SK-N-MC (cell line): ENCODE results near the gene TXNDC11.

Experiments
- DNase-seq: peaks from one replicate; pipeline ENCODE4 v3.0.0-alpha.2; 2011; ENCODE audit warnings: low read depth, low spot score
- H3K27ac ChIP-seq: fragments of 200-600 bp; sonication (generic); 2 replicates; pipeline ENCODE4 v1.5.1; 2016; ENCODE audit warnings: mixed run types
- H3K36me3 ChIP-seq: fragments of 200-600 bp; sonication (generic); 2 replicates; pipeline ENCODE4 v1.6.1; 2017; ENCODE audit warnings: antibody characterized with exemption, low read length, mixed read lengths; ENCODE audit not compliant: insufficient read depth
- H3K4me3 ChIP-seq: fragments of 200-600 bp; sonication (generic); 2 replicates; pipeline ENCODE4 v1.5.1; 2016
- H3K9ac ChIP-seq: fragments of 200-600 bp; sonication (generic); 2 replicates; pipeline ENCODE4 v1.8.0; 2017; ENCODE audit warnings: mixed run types, mixed read lengths; ENCODE audit not compliant: insufficient read length
- H3K9me3 ChIP-seq: fragments of 200-600 bp; sonication (generic); 2 replicates; pipeline ENCODE4 v1.6.1; 2017; ENCODE audit warnings: low read depth, mild to moderate bottlenecking, antibody characterized with exemption, low read length, moderate library complexity, mixed read lengths
- EZH2 ChIP-seq: fragments of 200-600 bp; sonication (generic); IDR thresholded peaks from one replicate; pipeline ENCODE4 v1.6.1; 2017; ENCODE audit warnings: antibody characterized with exemption
- FOXP2 ChIP-seq: optimal IDR thresholded peaks from 2 replicates; pipeline ENCODE3; 2011; ENCODE audit warnings: mild to moderate bottlenecking, moderate library complexity; ENCODE audit not compliant: insufficient read depth; ENCODE audit errors: extremely low read length, control extremely low read depth
- POLR2AphosphoS5 ChIP-seq: IDR thresholded peaks from 2 replicates; pipeline ENCODE4 v1.6.1; 2012; ENCODE audit warnings: mild to moderate bottlenecking, low read depth, low read length, borderline replicate concordance

The TXNDC11 gene

GRCh38 chr16:11639925-11640899, 102.4 kb downstream of the TXNDC11 start:
- DNase-seq = peak; percentile 51
- TF ChIP-seq POLR2AphosphoS5 = no peak
- TF ChIP-seq FOXP2 = no peak
- no peak for TF ChIP-seq EZH2
- no peaks in the 10 kb centered on the region for H3K36me3 ChIP-seq
- no peak overlapping the region for H3K9ac ChIP-seq
- no peaks in the 10 kb centered on the region for H3K9me3 ChIP-seq
- H3K4me3 ChIP-seq = no peak overlapping the region
- no peak overlapping the region for H3K27ac ChIP-seq

GRCh38 chr16:11639008-11639562, 103.6 kb downstream of the TXNDC11 start:
- no peaks in the 10 kb centered on the region for H3K36me3 ChIP-seq
- H3K9me3 ChIP-seq = no peaks in the 10 kb centered on the region
- no peak overlapping the region for H3K27ac ChIP-seq
- TF ChIP-seq FOXP2 (no peak), EZH2 (no peak)
- H3K4me3 ChIP-seq = no peak overlapping the region
- DNase-seq = no peak
- H3K9ac ChIP-seq = no peak overlapping the region

GRCh38 chr16:11638140-11638539, 104.5 kb downstream of the TXNDC11 start:
- TF ChIP-seq FOXP2 (no peak), POLR2AphosphoS5 (no peak), EZH2 (no peak)

GRCh38 chr16:11637320-11637719, 105.3 kb downstream of the TXNDC11 start:
- no peak for DNase-seq
- H3K9ac ChIP-seq = no peak overlapping the region
- H3K4me3 ChIP-seq = no peak overlapping the region
- no peaks in the 10 kb centered on the region for H3K36me3 ChIP-seq
- no peaks in the 10 kb centered on the region for H3K9me3 ChIP-seq
- H3K27ac ChIP-seq = no peak overlapping the region
- TF ChIP-seq EZH2 (no peak), POLR2AphosphoS5 (no peak), FOXP2 (no peak)

More at GRCh38 chr16:11638140-11638539, 104.5 kb downstream of the TXNDC11 start:
- no peaks in the 10 kb centered on the region for H3K36me3 ChIP-seq
- no peaks in the 10 kb centered on the region for H3K9me3 ChIP-seq
- no peak overlapping the region for H3K4me3 ChIP-seq
- no peak for DNase-seq
- H3K9ac ChIP-seq = no peak overlapping the region
- no peak overlapping the region for H3K27ac ChIP-seq

- H3K9ac ChIP-seq = no peak overlapping the region
- no peak overlapping the region for H3K27ac ChIP-seq
- H3K4me3 ChIP-seq = no peak overlapping the region
- H3K9me3 ChIP-seq = no peaks in the 10 kb centered on the region
- H3K36me3 ChIP-seq = no peaks in the 10 kb centered on the region
- DNase-seq = no peak
- TF ChIP-seq POLR2AphosphoS5 (no peak), FOXP2 (no peak), EZH2 (no peak)
Observed at GRCh38 chr16:11636172-11636721, 106.4 kb downstream of the TXNDC11 start.

GRCh38 chr16:11635679-11636171, 106.9 kb downstream of the TXNDC11 start:
- Histone ChIP-seq H3K9me3 (no peaks in the 10 kb centered on the region), H3K36me3 (no peaks in the 10 kb centered on the region), H3K4me3 (no peak overlapping the region), H3K27ac (no peak overlapping the region), H3K9ac (no peak overlapping the region)
- no peak for DNase-seq
- TF ChIP-seq EZH2 = no peak
- TF ChIP-seq FOXP2 = no peak
- no peak for TF ChIP-seq POLR2AphosphoS5

GRCh38 chr16:11635113-11635652, 107.5 kb downstream of the TXNDC11 start:
- no peaks in the 10 kb centered on the region for H3K9me3 ChIP-seq
- H3K36me3 ChIP-seq = no peaks in the 10 kb centered on the region
- no peak overlapping the region for H3K4me3 ChIP-seq
- H3K9ac ChIP-seq = no peak overlapping the region
- no peak for DNase-seq
- no peak overlapping the region for H3K27ac ChIP-seq
- TF ChIP-seq EZH2 (no peak), FOXP2 (no peak), POLR2AphosphoS5 (no peak)

GRCh38 chr16:11634312-11634711, 108.3 kb downstream of the TXNDC11 start:
- H3K9ac ChIP-seq = no peak overlapping the region
- H3K36me3 ChIP-seq = no peaks in the 10 kb centered on the region
- H3K27ac ChIP-seq = no peak overlapping the region
- no peak overlapping the region for H3K4me3 ChIP-seq
- DNase-seq = no peak
- H3K9me3 ChIP-seq = no peaks in the 10 kb centered on the region
- TF ChIP-seq EZH2 (no peak), FOXP2 (no peak), POLR2AphosphoS5 (no peak)
